Mucosa of rectum (tissue), 2 donors: ENCODE results near the gene EXOC6B.
A peak's percentile ranks its signal among the peaks of the same experiment; 100 is the strongest.
"Not testable (repeated sequence)": the region's sequence is repeated elsewhere in the genome, so short reads cannot be mapped to it uniquely, and the experiment has no call there.

Experiments
- H3K27ac ChIP-seq, 2 donors: one replicate each; pipeline ENCODE4 v1.7.0; 2013; ENCODE audit warnings: inconsistent platforms in 2 of 2, low read depth in 2 of 2, low read length in 2 of 2
- H3K27me3 ChIP-seq, 2 donors: one replicate each; pipeline ENCODE4 v1.7.0; 2013; ENCODE audit warnings: low read length in 2 of 2; ENCODE audit not compliant: control insufficient read depth in 2 of 2, insufficient read depth in 2 of 2
- H3K36me3 ChIP-seq, 2 donors: one replicate each; pipeline ENCODE4 v1.7.0; 2013; ENCODE audit warnings: low read length in 2 of 2; ENCODE audit not compliant: control insufficient read depth in 2 of 2, insufficient read depth in 2 of 2
- H3K4me1 ChIP-seq, 2 donors: one replicate each; pipeline ENCODE4 v1.7.0; 2013; ENCODE audit warnings: low read length in 2 of 2, mild to moderate bottlenecking in 1 of 2; ENCODE audit not compliant: control insufficient read depth in 2 of 2, insufficient read depth in 2 of 2
- H3K4me3 ChIP-seq, 2 donors: one replicate each; pipeline ENCODE4 v1.7.0; 2013; ENCODE audit warnings: low read length in 2 of 2
- H3K9ac ChIP-seq, 2 donors: one replicate each; pipeline ENCODE4 v1.7.0; 2013; ENCODE audit warnings: low read length in 2 of 2, low read depth in 1 of 2, mild to moderate bottlenecking in 1 of 2
- H3K9me3 ChIP-seq, 2 donors: one replicate each; pipeline ENCODE4 v1.7.0; 2013; ENCODE audit warnings: low read length in 2 of 2; ENCODE audit not compliant: control insufficient read depth in 2 of 2
- donor health status: healthy.
- donor health status: Normal muscosa, but diverticular disease.

The EXOC6B gene

DNA sequence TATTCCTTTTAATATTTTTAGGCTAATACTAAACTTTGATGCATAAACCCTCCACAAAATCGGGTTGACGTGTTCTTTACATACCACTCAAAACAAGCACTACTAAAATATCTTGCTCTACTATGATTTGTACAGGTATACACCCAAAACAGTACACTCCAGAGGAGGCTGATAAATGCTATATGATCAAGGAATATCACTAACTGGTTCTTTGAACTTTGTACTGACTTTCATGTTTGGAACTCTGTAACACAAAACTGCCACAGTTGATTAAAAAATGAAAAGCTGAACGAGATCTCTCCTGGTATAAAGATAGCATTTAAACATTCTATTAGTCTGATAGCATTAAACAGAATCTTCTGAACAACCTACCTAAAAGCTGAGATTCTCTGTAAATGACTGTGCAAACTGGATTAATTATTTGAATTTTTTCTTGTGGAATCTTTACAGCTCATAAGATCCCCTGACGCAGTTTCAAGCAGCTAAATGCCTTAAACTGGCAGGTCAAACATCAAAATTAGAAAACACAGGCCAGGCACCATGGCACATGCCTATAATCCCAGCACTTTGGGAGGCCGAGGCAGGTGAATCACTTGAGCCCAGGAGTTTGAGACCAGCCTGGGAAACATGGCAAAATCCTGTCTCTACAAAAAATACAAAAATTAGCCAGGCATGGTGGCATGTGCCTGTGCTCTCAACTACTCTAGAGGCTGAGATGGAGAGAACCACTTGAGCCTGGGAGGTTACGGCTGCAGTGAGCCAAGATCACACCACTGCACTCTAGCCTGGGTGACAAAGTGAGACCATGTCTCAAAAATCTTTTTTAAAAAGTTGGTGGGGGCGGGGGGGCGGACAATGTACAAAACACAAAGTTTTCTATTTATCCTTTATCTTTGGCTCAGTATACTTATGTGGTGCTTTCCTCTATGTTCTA, 150.6 kb downstream of the EXOC6B start:
- Histone ChIP-seq H3K27ac (no peak overlapping the region), H3K9me3 (no peaks in the 10 kb centered on the region), H3K27me3 (no peaks in the 10 kb centered on the region), H3K4me3 (no peak overlapping the region), H3K36me3 (no peaks in the 10 kb centered on the region), H3K4me1 (no peaks in the 10 kb centered on the region), H3K9ac (peak overlapping the region in 1 of 2 donors; percentile 8)

DNA sequence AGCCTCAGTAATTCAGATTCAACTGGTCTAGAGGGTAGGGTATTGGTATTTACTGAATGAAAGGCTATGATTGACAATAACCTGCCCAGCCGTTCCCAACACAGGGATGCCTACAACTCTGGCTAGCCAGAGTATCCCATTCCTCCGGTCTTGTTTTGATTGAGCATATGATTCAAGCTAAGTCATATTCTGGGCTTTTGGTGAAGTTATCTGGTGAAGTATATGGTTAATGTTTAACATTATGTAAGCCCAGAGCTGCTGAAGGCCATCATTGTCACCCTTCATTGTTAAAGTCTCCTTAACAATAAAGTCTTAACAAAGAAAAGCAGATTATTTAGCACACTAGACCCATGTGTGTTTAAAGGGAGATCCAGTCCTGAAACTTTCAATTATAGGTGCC, 152.6 kb downstream of the EXOC6B start:
- H3K27me3 ChIP-seq, result no peaks in the 10 kb centered on the region
- H3K9ac ChIP-seq, result no peak overlapping the region
- H3K4me1 ChIP-seq, result no peaks in the 10 kb centered on the region
- no peak overlapping the region for H3K27ac ChIP-seq
- H3K4me3 ChIP-seq, result no peak overlapping the region
- no peaks in the 10 kb centered on the region for H3K36me3 ChIP-seq
- no peaks in the 10 kb centered on the region for H3K9me3 ChIP-seq

DNA sequence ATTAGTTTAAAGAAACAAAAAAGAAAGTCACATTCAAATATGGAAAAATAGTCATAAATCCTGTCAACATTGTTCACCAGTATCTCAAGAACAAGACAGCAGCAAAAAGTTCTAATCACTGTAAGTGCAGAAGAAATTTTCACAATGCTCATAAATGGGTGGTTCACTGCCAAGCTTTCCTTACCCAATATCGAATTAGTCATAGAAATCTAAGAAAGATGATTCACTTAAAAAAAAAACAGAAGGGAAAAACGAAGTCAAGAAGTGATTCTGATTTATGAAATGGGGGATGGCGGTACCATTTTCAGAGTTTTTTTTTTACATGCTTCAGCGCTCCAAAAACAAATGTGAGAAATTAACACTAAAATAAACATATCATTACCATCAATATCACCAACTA, 156.7 kb downstream of the EXOC6B start:
- H3K4me1 ChIP-seq, result no peaks in the 10 kb centered on the region
- no peaks in the 10 kb centered on the region for H3K36me3 ChIP-seq
- no peaks in the 10 kb centered on the region for H3K27me3 ChIP-seq
- no peak overlapping the region for H3K4me3 ChIP-seq
- H3K9ac ChIP-seq, result no peak overlapping the region
- no peak overlapping the region for H3K27ac ChIP-seq
- H3K9me3 ChIP-seq, result peaks cover 0 to 3% of the 10 kb centered on the region in 2 donors

DNA sequence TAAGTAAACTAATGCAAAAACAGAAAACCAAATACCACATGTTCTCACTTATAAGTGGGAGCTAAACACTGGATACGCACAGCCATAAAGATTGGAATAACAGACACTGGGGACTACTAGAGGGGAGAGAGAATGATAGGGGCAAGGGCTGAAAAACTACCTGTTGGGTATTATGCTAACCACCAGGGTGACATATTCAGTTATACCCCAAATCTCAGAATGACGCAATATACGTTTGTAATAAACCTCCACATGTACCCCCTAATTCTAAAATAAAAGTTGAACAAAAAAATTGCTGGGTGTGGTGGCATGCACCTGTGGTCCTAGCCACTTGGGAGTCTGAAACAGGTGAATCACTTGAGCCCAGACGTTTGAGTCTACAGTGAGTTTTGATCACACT, 157.2 kb downstream of the EXOC6B start:
- Histone ChIP-seq H3K9ac (no peak overlapping the region), H3K9me3 (peaks cover 0 to 3% of the 10 kb centered on the region in 2 donors), H3K36me3 (no peaks in the 10 kb centered on the region), H3K4me3 (no peak overlapping the region), H3K27me3 (no peaks in the 10 kb centered on the region), H3K4me1 (no peaks in the 10 kb centered on the region), H3K27ac (no peak overlapping the region)

DNA sequence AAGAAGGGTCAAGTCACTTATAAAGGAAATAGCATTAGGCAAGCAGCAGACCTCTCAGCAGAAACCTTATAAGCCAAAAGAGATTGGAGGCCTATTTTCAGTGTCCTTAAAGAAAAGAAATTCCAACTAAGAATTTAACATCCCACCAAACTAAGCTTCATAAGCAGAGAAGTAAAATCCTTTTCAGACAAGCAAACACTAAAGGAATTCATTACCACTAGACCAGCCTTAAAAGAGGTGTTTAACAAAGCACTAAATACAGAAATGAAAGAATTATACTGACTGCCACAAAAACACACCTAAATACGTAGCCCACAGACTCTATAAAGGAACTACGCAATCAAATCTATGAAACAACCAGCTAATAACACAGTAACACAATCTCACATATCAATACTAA, 160.4 kb downstream of the EXOC6B start:
- peaks cover 0 to 3% of the 10 kb centered on the region in 2 donors for H3K9me3 ChIP-seq
- no peaks in the 10 kb centered on the region for H3K36me3 ChIP-seq
- no peak overlapping the region for H3K4me3 ChIP-seq
- H3K27ac ChIP-seq, result no peak overlapping the region
- H3K4me1 ChIP-seq, result no peaks in the 10 kb centered on the region
- no peaks in the 10 kb centered on the region for H3K27me3 ChIP-seq
- no peak overlapping the region for H3K9ac ChIP-seq

DNA sequence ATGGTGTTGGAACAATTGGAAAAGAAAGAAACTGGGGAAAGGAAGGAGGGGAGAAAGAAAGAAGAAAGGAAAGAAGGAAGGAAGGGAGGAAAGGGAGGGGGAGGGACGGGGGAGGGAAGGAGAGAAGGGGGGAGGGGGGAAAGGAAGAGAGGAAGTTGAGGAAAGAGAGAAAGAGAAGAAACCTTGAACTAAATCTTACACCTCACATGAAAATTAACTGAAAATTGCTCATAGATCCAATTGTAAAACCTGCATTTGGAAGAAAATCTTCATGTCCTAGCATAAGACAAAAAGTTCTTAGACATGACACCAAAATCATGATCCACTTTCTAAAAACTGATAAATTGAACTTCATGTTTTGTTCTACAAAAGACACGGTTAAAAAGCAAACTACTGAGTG, 163.8 kb downstream of the EXOC6B start:
- no peaks in the 10 kb centered on the region for H3K4me1 ChIP-seq
- peaks cover 0 to 3% of the 10 kb centered on the region in 2 donors for H3K9me3 ChIP-seq
- no peak overlapping the region for H3K27ac ChIP-seq
- H3K4me3 ChIP-seq, result no peak overlapping the region
- no peaks in the 10 kb centered on the region for H3K36me3 ChIP-seq
- no peaks in the 10 kb centered on the region for H3K27me3 ChIP-seq
- H3K9ac ChIP-seq, result no peak overlapping the region

DNA sequence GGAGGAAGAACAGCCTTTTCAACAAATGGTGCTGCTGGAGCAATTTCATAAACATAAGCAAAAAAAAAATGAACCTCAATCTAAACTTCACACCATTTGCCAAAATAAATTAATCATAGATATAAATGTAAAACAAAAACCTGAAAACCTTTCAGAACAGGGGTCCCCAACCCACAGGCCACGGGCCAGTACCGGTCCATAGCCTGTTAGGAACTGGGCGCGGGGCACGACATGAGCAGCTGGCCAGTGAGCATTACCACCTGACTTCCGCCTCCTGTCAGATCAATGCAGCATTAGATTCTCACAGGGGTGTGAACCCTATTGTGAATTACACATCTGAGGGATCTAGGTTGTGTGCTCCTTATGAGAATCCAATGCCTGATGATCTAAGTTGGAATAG, 176.0 kb downstream of the EXOC6B start:
- no peak overlapping the region for H3K9ac ChIP-seq
- H3K36me3 ChIP-seq, result no peaks in the 10 kb centered on the region
- no peaks in the 10 kb centered on the region for H3K27me3 ChIP-seq
- H3K9me3 ChIP-seq, result no peaks in the 10 kb centered on the region
- no peak overlapping the region for H3K27ac ChIP-seq
- no peaks in the 10 kb centered on the region for H3K4me1 ChIP-seq
- no peak overlapping the region for H3K4me3 ChIP-seq

DNA sequence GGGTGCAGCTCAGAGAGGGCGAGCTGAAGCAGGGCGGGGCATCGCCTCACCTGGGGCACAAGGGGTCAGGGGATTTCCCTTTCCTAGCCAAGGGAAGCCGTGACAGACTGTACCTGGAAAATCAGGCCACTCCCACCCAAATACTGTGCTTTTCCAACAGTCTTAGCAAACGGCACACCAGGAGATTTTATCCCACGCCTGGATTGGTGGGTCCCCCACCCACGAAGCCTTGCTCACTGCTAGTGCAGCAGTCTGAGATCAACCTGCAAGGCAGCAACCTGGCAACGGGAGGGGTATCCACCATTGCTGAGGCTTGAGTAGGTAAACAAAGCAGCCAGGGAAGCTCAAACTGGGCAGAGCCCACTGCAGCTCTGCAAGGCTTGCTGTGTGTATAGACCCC, 184.6 kb downstream of the EXOC6B start:
- H3K27me3 ChIP-seq, H3K27ac ChIP-seq, H3K36me3 ChIP-seq, H3K9me3 ChIP-seq, H3K4me3 ChIP-seq, H3K4me1 ChIP-seq, H3K9ac ChIP-seq: not testable (repeated sequence)

DNA sequence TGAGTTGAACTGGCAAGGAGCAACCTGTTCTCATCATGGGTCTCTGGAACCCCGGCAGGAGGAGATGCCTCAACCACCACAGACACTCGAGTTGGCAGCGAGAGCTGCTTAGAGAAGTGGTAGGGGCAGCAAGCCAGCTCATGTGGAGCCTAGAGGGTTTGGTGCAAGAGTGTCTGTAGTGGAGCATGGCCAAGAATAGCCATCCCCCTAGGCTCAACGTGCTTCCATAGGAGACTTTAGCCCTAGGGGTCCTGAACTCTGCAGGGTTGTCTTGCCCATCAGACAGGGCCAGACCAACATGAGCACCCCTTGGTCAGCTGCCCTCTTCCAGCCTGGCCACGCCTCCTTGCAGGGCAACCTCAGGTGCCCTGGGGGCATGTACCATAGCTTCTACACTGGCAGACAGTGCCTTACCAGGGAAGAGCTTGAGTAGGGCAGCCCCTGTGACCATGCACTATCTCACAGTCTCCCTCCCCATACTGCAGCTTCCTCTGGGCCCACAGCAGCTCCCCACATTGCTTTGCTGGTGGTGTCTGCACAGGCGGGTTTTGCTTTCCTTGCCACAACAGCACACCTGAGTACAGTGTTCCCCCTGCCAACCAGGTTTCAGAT, 187.1 kb downstream of the EXOC6B start:
- Histone ChIP-seq H3K27me3 (no peaks in the 10 kb centered on the region), H3K9ac (no peak overlapping the region), H3K36me3 (no peaks in the 10 kb centered on the region), H3K9me3 (no peaks in the 10 kb centered on the region), H3K27ac (no peak overlapping the region), H3K4me3 (no peak overlapping the region), H3K4me1 (no peaks in the 10 kb centered on the region)

DNA sequence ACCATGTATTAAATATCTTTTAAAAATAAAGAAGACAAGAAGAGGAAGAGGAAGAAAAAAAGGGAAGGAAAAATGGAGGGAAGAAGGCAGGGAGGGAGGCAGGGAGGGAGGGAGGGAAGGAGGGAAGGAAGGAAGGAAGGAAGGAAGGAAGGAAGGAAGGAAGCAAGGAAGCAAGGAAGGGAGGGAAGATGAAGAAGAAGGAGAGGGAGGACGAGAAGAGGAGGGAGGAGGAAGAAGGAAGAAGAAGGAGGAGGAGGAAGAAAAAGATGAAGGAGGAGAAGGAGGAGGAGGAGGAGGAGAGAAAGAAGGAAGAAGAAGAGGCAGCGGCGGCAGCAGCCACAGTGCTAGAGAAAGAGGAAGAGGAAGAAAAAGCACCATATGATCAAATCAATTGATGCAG, 189.6 kb downstream of the EXOC6B start:
- Histone ChIP-seq H3K36me3 (no peaks in the 10 kb centered on the region), H3K4me3 (no peak overlapping the region), H3K27ac (no peak overlapping the region), H3K4me1 (no peaks in the 10 kb centered on the region), H3K9ac (no peak overlapping the region), H3K9me3 (no peaks in the 10 kb centered on the region), H3K27me3 (no peaks in the 10 kb centered on the region)
